Stimulated activated CD8-positive, alpha-beta memory T cell treated with anti-CD3 and anti-CD28 coated beads, Interleukin-12 subunit alpha, Interleukin-12 subunit beta, amount 100 ng/mL, for 1 hour (primary cell): Measurements from ENCODE around the gene AFAP1.

ENCODE experiments used
- DNase-seq: peaks from one replicate; pipeline ENCODE4 v3.0.0-alpha.2; 2020; ENCODE audit warnings: low read depth

Gene AFAP1

DNA sequence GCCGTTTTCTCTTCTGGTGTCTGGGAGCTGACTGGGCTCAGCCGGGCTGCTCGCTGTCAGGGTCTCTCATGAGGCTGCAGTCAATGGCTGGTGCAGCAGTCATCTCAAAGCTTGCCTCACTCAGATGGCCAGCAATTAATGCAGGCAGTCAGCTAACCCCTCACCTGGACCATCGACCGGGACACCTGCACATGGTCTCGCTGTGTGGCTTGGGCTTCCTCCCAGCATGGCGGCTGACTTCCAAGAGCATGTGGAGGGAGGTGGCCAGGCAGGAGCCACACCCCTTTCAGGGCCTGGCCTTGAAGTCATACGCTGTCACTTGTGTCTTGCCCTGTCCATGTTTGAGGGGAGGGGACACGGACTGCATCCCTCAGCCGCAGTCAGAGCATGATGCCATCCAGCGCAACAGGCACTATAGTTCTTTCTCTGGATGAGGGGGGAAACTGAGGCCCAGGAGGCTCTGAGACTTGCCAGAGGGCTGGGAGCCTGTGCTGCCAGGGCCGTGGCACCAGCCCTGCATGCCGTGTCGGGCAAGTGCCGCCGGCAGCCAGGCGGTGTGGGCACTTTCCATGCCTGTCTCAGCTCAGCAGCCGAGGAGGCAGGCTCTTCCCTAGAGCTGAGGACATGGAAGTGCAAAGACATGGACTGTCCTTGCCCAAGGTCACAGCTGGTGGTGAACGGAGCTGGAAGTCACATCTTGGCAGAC lies 201.8 kb downstream of the AFAP1 start:
- no peak for DNase-seq

- no peak for DNase-seq
Measured at GRCh38 chr4:7737268-7737645, 202.4 kb downstream of the AFAP1 start.

GRCh38 chr4:7736436-7737267 lies 203.0 kb downstream of the AFAP1 start:
- DNase-seq: no peak

GRCh38 chr4:7735961-7736360 lies 203.7 kb downstream of the AFAP1 start:
- DNase-seq: no peak

- no peak for DNase-seq
Measured at GRCh38 chr4:7735395-7735794, 204.3 kb downstream of the AFAP1 start.

- DNase-seq: no peak
Measured at GRCh38 chr4:7734651-7735260, 204.9 kb downstream of the AFAP1 start.

GRCh38 chr4:7733801-7734650 lies 205.6 kb downstream of the AFAP1 start:
- DNase-seq: no peak

DNA sequence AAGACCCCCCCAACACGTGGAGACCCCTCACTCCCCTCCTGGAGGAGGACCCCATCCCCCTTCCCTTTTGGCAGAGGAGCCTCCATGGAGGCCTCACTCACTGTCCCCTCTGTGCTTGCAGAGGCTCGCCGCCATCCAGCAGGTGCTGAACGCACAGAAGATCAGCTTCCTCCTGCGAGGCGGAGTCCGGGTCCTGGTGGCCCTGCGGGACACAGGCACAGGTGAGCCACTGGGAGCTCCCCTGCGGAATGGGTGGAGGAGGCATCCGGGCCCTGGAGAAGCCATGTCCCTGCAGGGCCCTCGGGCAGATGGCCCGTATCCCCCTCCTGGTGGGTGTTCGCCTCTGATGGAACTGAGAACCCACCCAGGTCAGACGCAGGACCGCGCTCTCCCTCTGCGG lies 206.5 kb downstream of the AFAP1 start:
- no peak for DNase-seq

GRCh38 chr4:7732263-7732662 lies 207.4 kb downstream of the AFAP1 start:
- no peak for DNase-seq

- DNase-seq: no peak
Measured at GRCh38 chr4:7731437-7731836, 208.2 kb downstream of the AFAP1 start.

- DNase-seq: no peak
Measured at GRCh38 chr4:7727749-7728148, 211.9 kb downstream of the AFAP1 start.

DNA sequence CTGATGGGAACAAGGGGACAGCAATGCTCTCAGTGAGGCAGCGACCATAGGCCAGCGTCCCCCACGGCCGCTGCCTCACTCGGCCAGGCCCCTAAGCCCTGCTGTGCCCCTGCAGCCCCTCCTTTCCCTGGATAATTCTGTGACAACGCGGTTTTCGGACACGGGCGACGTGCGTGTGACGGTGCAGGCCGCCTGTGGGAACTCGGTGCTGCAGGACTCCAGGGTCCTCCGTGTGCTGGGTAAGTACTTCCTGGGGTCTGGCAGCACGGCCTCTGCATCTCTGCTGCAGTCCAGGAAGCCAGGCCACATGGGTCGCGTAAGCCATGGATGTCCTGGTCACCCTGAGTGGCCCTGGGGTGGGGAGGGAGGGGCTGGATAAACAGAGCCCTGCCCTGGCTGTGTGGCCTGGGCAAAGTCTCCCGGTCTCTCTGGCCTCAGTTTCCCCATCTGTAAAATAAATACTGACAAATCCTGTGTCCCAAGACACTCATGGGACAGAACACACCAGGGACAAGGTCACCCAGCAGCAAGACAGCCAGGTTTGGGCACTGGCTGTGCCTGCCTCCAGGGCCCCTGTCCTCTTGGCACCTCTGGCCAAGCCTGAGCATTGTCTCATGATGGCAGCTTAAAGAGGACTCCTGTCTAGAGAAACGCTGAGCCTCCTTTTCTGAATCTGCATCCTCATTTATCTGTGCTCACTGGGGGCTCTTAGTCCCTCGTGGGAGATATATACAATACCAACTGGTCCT lies 212.8 kb downstream of the AFAP1 start:
- no peak for DNase-seq

DNA sequence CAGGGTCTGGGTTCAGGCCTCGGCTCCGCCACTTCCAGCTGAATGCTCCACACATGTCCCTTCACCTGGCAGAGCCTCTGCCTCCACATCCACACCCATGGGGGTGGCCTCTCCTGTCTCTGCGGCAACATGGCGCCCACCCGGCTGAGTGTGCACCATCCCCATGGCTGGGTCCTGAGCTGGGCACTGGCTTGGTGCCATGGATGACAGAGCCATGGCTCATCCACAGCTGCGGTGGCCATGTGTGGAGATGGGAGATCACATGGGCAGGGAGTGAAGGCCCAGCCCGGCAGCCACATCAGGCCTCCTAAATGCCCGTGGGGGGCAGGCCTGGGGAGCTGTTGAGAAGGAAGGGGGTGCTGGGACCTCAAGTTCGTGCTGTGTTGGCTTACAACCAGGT lies 213.7 kb downstream of the AFAP1 start:
- DNase-seq: no peak

- no peak for DNase-seq
Measured at GRCh38 chr4:7723625-7724024, 216.0 kb downstream of the AFAP1 start.

- no peak for DNase-seq
Measured at GRCh38 chr4:7722766-7723387, 216.8 kb downstream of the AFAP1 start.

DNA sequence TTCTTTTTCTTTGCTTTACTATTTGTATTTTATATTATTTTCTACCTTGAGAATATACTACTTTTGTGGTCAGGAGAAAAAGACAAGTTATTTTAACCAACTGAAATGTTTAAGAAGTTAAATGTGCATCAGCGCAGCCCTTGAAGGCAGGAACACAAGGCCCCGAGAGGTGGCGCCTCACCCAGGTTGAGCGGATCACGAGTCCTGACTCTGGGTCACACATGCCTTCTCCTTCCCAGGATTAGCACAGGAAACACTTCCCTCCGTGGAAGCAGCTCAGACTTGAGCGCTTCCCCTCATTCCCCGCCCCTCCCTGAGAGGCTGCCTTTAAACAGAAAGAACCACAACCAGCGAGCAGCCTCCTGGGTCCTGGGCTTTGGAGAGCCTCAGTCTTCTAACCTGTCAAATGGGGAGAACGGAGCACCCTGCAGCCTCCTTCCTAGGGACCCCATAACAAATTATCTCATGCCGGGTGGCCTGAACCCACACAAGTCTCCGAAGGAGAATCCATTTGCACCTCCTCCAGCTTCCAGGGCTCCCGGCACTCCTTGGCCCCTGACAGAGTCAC lies 217.6 kb downstream of the AFAP1 start:
- no peak for DNase-seq

DNA sequence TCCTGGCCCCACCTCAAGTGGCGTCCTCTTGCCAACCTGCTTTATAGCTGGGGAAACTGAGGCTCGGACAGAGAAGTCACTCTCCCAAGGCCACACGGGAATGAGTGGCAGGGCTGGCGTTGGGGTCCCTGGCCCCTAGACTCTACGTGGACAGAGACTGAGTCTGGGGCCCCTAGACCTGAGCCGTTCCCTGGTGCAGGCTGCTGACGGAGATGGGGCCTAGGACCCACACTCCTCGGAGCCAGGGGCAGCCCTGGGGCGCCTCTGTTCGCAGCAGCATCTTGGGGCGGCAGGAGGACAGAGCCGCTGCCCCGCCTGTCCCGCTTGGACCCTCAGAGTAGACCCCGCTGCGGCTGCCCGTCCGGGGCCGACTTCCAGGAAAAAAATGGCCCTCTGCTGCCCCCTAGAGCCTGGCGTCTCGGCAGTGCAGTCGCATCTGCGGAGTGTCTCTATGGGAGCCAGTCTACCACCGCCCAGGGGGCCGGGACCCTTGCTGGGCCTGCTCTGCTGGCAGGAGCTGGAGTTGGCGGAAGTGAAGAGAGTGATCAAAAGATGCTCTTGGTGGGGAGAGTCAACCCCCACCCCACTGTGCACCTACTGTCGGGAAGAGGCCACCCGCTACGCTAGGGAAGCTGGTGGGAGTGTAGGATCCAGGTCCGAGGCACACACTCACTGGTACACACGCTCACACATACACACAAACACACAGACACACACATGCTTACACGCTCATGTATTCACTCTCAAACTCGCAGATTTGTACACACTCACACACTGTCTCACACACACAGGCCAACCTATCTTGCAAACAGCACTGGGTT lies 220.1 kb downstream of the AFAP1 start:
- peak; percentile 32 for DNase-seq

- DNase-seq: no peak
Measured at GRCh38 chr4:7717946-7718490, 221.6 kb downstream of the AFAP1 start.

DNA sequence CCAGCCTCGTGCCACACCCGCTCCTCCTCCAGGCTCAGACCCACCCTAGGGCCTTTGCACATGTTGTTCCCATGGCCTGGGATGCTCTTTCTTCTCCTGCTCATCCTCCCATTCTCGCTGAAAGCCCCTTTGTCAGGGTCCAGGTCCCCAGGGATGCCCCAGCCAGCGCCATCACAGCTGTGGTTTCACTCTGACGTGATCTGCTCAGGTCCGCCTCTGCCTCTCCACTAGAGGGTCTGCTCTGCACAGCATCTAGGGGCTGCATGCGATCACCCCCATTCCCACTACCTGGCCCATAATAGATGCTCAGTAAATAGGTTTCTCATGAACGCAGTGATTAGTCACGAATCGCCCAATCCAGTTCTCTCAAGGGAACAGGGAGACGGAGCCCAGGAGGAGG lies 222.5 kb downstream of the AFAP1 start:
- no peak for DNase-seq
